Body of pancreas (tissue), 4 donors: ENCODE results near the gene TNIK. TPM values are rescaled to one million over a fixed set of nuclear protein-coding genes. Genes with fewer than 3 reads are reported as not detected.

Experiments used
- ATAC-seq: fragments of 150-250 bp; one replicate; pipeline ENCODE4 v1.9.1; 2016
- DNase-seq, 4 donors: peaks; one replicate each; pipeline ENCODE4 v3.0.0-alpha.2; 2019
- H3K27ac ChIP-seq, 4 donors: fragments of 200-600 bp; sonication (generic); 1 replicate in 3 of 4; 2 replicates in 1 of 4; pipeline versions ENCODE4 v1.5.1 to v1.6.1; 2016 to 2019; ENCODE audit warnings: mild to moderate bottlenecking in 1 of 4, mixed read lengths in 1 of 4, moderate library complexity in 1 of 4
- H3K27me3 ChIP-seq, 2 donors: fragments of 200-600 bp; sonication (generic); one replicate each; pipeline ENCODE4 v1.6.0; 2016; ENCODE audit warnings: mild to moderate bottlenecking in 1 of 2
- H3K36me3 ChIP-seq, 2 donors: fragments of 200-600 bp; sonication (generic); replicated peaks in 1 of 2; 2 replicates each; pipeline ENCODE4 v1.5.1; 2016; ENCODE audit warnings: low read depth in 2 of 2; ENCODE audit not compliant: insufficient read depth in 1 of 2
- H3K4me1 ChIP-seq: fragments of 200-600 bp; sonication (generic); one replicate; pipeline ENCODE4 v1.6.0; 2016
- H3K4me3 ChIP-seq, 2 donors: fragments of 200-600 bp; sonication (generic); 1 replicate in 1 of 2; 2 replicates in 1 of 2; pipeline ENCODE4 v1.5.1; 2016 to 2019
- H3K9me3 ChIP-seq, 3 donors: fragments of 200-600 bp; sonication (generic); 1 replicate in 2 of 3; 2 replicates in 1 of 3; pipeline ENCODE4 v1.5.1; 2016
- CTCF ChIP-seq, 7 experiments: fragments of 450-650 bp in 4 of 7; fragments of 200-600 bp in 3 of 7; sonication (generic) in 3 of 7; IDR thresholded peaks; one replicate each; pipeline ENCODE4 v1.5.1; 2016 to 2019; ENCODE audit warnings: antibody characterized with exemption in 7 of 7
- POLR2A ChIP-seq, 3 donors: fragments of 450-650 bp; IDR thresholded peaks; one replicate each; pipeline ENCODE4 v1.6.1; 2016; ENCODE audit warnings: antibody characterized with exemption in 3 of 3, mild to moderate bottlenecking in 2 of 3
- WGBS, 2 donors: methylation state at CpG; one replicate each; pipeline ENCODE4 v1.1.5; 2017; 5-methylcytosine and 5-hydroxymethylcytosine counted together
- intact Hi-C: fragments of 100-400 bp; cut with DNase I; formaldehyde crosslinking; loops from one replicate; pipeline ENCODE4 v1.15.1; 2023
- total RNA-seq, 2 donors: library from RNA; depleted of rRNA; stranded (reverse); fragments of >200 nt; gene quantifications; one replicate each; pipeline ENCODE4 v1.1.0, GENCODE V29; 2016

TNIK gene
- total RNA-seq, 2 donors from 2014 or later = 7.6 to 9.6 TPM

- no peaks in the 10 kb centered on the region for H3K36me3 ChIP-seq
- ATAC-seq = no peak
- no peaks in the 10 kb centered on the region for H3K27me3 ChIP-seq
- 83 to 95% methylated on average over 1 of the region's 1 CpG for WGBS, 2 donors
- TF ChIP-seq CTCF (IDR thresholded peaks at IDR 0.05) (no peak), POLR2A (IDR thresholded peaks at IDR 0.05) (no peak)
- intact Hi-C loops = no loop called here
- H3K27ac ChIP-seq = no peak overlapping the region
- no peak overlapping the region for H3K4me3 ChIP-seq
- H3K9me3 ChIP-seq = no peaks in the 10 kb centered on the region
- no peaks in the 10 kb centered on the region for H3K4me1 ChIP-seq
- DNase-seq = no peak
These were observed 324.7 kb downstream of the TNIK start for GRCh38 chr3:171135549-171135948.

GRCh38 chr3:171133796-171134569 is 326.2 kb downstream of the TNIK start:
- 63 to 64% methylated on average over 5 of the region's 5 CpGs for WGBS, 2 donors
- Histone ChIP-seq H3K36me3 (no peaks in the 10 kb centered on the region), H3K27ac (no peak overlapping the region), H3K4me3 (no peak overlapping the region), H3K9me3 (no peaks in the 10 kb centered on the region), H3K27me3 (no peaks in the 10 kb centered on the region), H3K4me1 (no peaks in the 10 kb centered on the region)
- ATAC-seq (no peak), DNase-seq (no peak)
- intact Hi-C loops = no loop called here
- TF ChIP-seq CTCF (IDR thresholded peaks at IDR 0.05) (no peak), POLR2A (IDR thresholded peaks at IDR 0.05) (no peak)

GRCh38 chr3:171133337-171133736 is 326.9 kb downstream of the TNIK start:
- intact Hi-C loops = no loop called here
- ATAC-seq = no peak
- Histone ChIP-seq H3K9me3 (no peaks in the 10 kb centered on the region), H3K4me3 (no peak overlapping the region), H3K36me3 (no peaks in the 10 kb centered on the region), H3K27me3 (no peaks in the 10 kb centered on the region), H3K27ac (no peak overlapping the region), H3K4me1 (no peaks in the 10 kb centered on the region)
- 67 to 90% methylated on average over 5 of the region's 5 CpGs for WGBS, 2 donors
- TF ChIP-seq CTCF (IDR thresholded peaks at IDR 0.05) (no peak), POLR2A (IDR thresholded peaks at IDR 0.05) (no peak)
- no peak for DNase-seq

GRCh38 chr3:171132873-171133272 is 327.3 kb downstream of the TNIK start:
- Histone ChIP-seq H3K9me3 (no peaks in the 10 kb centered on the region), H3K27ac (no peak overlapping the region), H3K36me3 (no peaks in the 10 kb centered on the region), H3K27me3 (no peaks in the 10 kb centered on the region), H3K4me1 (no peaks in the 10 kb centered on the region), H3K4me3 (no peak overlapping the region)
- no peak for DNase-seq
- 87 to 90% methylated on average over 4 of the region's 4 CpGs for WGBS, 2 donors
- no peak for ATAC-seq
- intact Hi-C loops = no loop called here
- TF ChIP-seq CTCF (IDR thresholded peaks at IDR 0.05) = no peak
- no peak for TF ChIP-seq POLR2A (IDR thresholded peaks at IDR 0.05)

GRCh38 chr3:171129827-171130226 is 330.4 kb downstream of the TNIK start:
- Histone ChIP-seq H3K27ac (no peak overlapping the region), H3K4me1 (no peaks in the 10 kb centered on the region), H3K36me3 (no peaks in the 10 kb centered on the region), H3K4me3 (no peak overlapping the region), H3K9me3 (no peaks in the 10 kb centered on the region), H3K27me3 (no peaks in the 10 kb centered on the region)
- DNase-seq (no peak), ATAC-seq (no peak)
- TF ChIP-seq CTCF (IDR thresholded peaks at IDR 0.05) = no peak
- no peak for TF ChIP-seq POLR2A (IDR thresholded peaks at IDR 0.05)
- intact Hi-C loops = no loop called here
- WGBS, 2 donors = 79 to 83% methylated on average over 2 of the region's 2 CpGs
